Fibroblast of pulmonary artery (primary cell): ENCODE results near the gene SMC2.

Source experiments
- DNase-seq: peaks from one replicate; pipeline ENCODE4 v3.0.0-alpha.2; 2010; ENCODE audit warnings: low read depth
- H3K4me3 ChIP-seq: replicated peaks from 2 replicates; pipeline ENCODE4 v1.5.1; 2011; ENCODE audit warnings: low read depth, mild to moderate bottlenecking, control low read depth, low read length, moderate library complexity
- CTCF ChIP-seq: IDR thresholded peaks from 2 replicates; pipeline ENCODE4 v1.5.1; 2011; ENCODE audit warnings: mild to moderate bottlenecking, control low read depth, low read length, inconsistent platforms; ENCODE audit errors: missing control alignments

The SMC2 gene

GRCh38 chr9:104099630-104100029 lies 5.5 kb downstream of the SMC2 start:
- no peak for TF ChIP-seq CTCF
- H3K4me3 ChIP-seq, result no peak overlapping the region
- DNase-seq, result no peak

- no peak for TF ChIP-seq CTCF
- DNase-seq, result no peak
- no peak overlapping the region for H3K4me3 ChIP-seq
Measured at GRCh38 chr9:104104360-104104759, 10.3 kb downstream of the SMC2 start.

GRCh38 chr9:104107799-104108198 lies 13.7 kb downstream of the SMC2 start:
- TF ChIP-seq CTCF, result no peak
- H3K4me3 ChIP-seq, result no peak overlapping the region
- no peak for DNase-seq

GRCh38 chr9:104108315-104108714 lies 14.2 kb downstream of the SMC2 start:
- no peak for TF ChIP-seq CTCF
- no peak overlapping the region for H3K4me3 ChIP-seq
- no peak for DNase-seq

- TF ChIP-seq CTCF, result no peak
- H3K4me3 ChIP-seq, result no peak overlapping the region
- no peak for DNase-seq
Measured at GRCh38 chr9:104110509-104110908, 16.4 kb downstream of the SMC2 start.

- no peak overlapping the region for H3K4me3 ChIP-seq
- DNase-seq, result no peak
- TF ChIP-seq CTCF, result no peak
Measured at GRCh38 chr9:104118916-104119315, 24.8 kb downstream of the SMC2 start.

- H3K4me3 ChIP-seq, result no peak overlapping the region
- no peak for DNase-seq
- no peak for TF ChIP-seq CTCF
Measured at GRCh38 chr9:104121022-104121421, 26.9 kb downstream of the SMC2 start.
